ENCODE results near the gene TSPAN17.
"Not testable (repeated sequence)": the region's sequence is repeated elsewhere in the genome, so short reads cannot be mapped to it uniquely, and the experiment has no call there.

TSPAN17 gene

GRCh38 chr5:176687247-176687646 is 40.0 kb downstream of the TSPAN17 start:
- DNase-seq = no peak

- DNase-seq = no peak
Measured at GRCh38 chr5:176687881-176688280, 40.6 kb downstream of the TSPAN17 start.

DNA sequence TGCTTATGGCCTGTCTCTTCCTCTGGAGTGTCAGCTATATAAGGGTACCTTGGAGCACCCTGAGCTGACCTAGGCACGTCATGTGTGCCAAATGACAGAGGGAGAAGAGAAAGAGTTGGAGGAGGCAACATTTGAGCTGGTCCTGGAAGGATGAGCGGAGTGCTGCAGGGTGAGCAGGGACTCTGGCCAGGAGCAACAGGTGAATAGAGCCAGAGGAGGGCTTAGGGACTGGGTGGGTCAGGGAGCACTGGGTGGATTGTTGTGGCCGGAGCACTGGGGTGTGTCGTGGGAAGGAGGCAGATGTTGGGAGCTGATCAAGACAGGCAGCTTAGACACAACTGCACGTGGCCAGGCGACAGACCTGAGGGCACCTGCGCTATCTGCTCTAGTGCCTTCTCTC is 43.6 kb downstream of the TSPAN17 start:
- no peak for DNase-seq

DNA sequence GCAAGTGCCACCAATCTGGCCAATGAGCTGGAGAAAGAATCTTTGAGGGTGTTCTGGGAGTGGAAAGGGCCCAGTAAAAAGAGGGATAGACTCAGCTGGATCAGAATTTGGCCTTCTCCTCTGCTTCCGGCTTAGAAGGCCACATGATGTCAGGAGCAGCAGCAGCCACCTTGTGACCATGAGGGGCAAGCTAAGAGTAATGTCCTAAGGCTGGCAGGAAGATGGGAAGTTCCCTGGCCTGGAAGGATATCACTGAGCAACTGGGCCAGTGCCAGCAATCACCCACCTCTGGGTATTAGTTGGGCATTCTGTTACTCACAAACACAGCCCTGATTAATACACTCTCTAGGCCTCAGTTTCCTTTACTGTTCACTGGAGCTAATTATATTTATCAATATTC is 44.2 kb downstream of the TSPAN17 start:
- no peak for DNase-seq

GRCh38 chr5:176692326-176692725 is 45.0 kb downstream of the TSPAN17 start:
- no peak for DNase-seq

- DNase-seq = no peak
Measured at GRCh38 chr5:176692839-176693476, 45.7 kb downstream of the TSPAN17 start.

- DNase-seq = no peak
Measured at GRCh38 chr5:176693477-176693851, 46.2 kb downstream of the TSPAN17 start.

DNA sequence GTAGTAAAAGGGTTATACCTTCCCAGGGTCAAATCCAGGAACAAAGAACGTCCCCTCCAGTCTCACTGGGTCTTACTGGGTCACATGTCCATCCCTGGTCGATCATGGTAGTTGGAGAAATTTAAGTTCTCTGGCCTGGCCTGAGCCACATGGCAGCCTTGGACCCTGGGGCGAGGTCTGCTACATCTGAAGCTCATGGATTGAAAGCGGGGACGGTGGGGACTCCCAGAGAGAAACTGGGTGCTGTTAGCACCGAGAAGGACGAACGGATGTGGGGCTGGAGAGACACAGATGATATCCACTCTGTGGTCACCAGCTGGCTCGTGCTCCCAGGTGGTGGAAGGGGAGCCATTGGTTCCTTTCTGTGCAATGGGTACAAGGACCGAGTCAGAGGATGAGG is 46.9 kb downstream of the TSPAN17 start:
- no peak for DNase-seq

DNA sequence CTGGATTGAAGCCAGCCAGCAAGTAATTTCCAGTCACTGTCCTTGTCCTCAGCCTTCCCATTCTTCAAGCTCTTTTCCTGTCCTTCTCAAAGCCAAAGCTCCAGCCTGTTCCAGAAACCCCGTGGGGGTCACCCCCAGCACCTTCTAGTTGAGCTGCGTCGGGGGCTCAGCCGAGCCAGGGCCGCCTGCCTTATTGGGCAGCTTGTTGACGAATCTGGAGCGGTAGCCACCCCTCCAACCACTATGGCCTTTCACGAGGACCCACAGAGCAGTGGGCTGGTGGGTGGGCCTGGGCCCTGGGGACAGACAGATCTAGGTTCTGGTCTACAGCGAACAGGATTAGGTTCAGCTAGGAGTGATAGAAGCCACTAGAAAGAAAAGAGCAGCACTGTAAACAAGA is 47.3 kb downstream of the TSPAN17 start:
- DNase-seq = no peak

GRCh38 chr5:176695073-176695472 is 47.8 kb downstream of the TSPAN17 start:
- no peak for DNase-seq

DNA sequence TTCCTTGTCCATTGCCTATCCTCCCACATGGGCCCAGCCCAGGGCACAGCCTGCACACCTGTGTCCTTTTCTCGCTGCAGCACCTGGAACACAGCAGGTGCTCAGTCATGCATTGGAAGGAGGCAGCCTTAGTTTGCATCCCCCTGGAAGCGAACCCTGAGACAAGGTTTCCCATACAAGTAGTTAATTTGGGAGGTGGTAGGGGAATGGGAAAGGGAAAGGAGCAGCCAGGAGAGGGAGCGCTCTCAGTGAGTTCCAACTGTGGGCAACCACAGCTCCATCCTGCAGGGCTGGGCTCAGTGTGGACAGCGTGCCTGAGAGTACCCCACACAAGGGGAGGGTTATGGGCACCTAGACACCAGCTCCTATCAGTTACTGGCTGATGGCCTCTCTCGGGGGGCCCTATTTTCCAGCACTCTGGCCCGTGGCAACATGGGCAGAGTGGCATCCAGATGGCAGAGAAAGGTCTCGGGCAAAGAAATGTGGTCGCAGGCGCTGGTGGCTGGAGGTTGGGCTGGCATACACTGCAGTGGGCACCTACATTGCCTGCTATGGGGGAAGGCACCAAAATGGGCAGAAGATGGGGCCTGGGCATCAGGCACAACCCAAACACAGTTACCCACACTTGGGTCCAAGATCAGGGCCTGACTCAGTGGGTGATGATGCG is 50.1 kb downstream of the TSPAN17 start:
- DNase-seq = no peak

GRCh38 chr5:176697934-176698538 is 50.8 kb downstream of the TSPAN17 start:
- DNase-seq = no peak

- not testable (repeated sequence) for DNase-seq
Measured at GRCh38 chr5:176699446-176699845, 52.2 kb downstream of the TSPAN17 start.

GRCh38 chr5:176700239-176700847 is 53.1 kb downstream of the TSPAN17 start:
- DNase-seq = peak; percentile 20

DNA sequence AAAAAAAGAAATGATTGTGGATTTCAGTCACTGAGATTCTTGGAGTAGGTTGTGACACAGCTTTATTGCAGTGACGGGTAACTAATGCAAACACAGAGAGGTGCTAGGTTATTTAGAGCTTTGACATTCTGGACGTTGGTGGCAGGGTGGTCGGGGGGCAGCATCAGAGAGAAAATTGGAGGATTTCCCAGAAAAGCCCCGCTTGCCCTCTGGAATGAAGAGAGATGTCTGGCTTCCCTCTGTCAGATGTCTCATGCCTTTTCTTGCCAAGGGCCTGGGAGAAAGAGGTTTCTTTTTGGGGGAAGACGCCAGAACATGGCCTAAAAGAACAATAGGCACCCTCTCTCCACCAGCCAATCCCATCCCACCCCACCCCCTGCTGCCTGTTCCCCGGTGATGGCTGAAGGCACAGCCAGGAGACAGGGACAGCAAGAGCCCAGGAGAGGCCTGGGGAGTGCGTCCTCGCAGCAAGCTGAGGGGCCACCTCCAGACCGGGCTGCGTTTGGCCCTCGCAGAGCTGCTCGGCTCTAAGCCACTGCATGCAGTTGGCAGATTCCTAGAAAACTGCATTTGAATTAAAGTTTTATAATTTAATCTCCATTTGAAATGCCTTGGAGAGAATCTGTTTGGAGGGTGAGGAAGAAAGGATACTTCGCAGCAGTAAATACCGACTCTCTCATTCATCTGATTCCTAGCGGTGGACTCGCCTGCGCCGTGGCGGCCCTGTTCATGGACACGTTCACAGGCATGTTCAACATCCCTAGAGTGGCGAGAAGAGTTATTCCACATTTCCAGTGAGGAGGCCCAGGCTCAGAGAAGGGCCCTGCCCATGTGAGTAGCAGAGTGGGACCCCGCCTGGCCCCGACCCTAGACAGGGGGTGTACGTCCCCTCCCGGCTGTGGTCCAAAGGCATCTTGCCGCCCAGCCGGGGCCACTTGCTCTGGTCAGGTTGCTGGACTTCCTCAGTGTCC is 55.7 kb downstream of the TSPAN17 start:
- no peak for DNase-seq

DNA sequence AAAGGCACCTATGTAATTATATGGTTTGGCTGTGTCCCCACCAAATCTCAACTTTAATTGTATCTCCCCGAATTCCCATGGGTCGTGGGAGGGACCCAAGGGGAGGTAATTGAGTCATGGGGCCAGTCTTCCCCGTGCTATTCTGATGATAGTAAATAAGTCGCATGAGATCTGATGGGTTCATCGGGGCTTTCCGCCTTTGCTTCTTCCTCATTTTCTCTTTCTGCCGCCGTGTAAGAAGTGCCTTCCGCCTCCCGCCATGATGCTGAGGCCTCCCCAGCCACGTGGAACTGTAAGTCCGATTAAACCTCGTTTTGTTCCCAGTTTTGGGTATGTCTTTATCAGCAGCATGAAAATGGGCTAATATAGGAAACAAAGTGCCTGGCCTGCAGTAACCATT is 56.6 kb downstream of the TSPAN17 start:
- no peak for DNase-seq

- no peak for DNase-seq
Measured at GRCh38 chr5:176704355-176704754, 57.1 kb downstream of the TSPAN17 start.

DNA sequence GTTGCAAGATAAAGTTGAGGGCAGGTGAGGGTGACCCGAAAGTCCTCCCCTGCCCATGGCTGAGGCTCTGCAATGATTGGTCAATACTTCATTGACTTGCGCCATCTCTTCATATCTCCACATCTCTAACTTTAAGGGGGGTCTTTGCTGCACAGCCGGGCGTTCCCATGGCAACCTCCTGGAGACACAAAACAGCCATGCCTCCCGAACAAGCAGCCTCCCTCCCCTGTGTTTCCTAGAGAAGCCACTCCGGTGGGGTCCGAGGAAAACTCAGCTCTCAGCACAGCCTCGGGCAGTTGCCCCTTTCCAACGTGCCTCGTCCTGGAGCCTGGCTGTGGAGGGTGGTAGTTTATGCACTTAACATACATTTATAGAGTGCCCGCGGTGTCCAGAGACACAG is 57.5 kb downstream of the TSPAN17 start:
- DNase-seq = no peak
